Endothelial cell of umbilical vein (primary cell): Measurements from ENCODE around the gene OTX2. TPM values are rescaled to one million over a fixed set of nuclear protein-coding genes. Genes with fewer than 3 reads are reported as not detected.

ENCODE experiments used
- BruUV-seq: library from RNA; stranded (reverse); fragments of 400-500 nt; replicated peaks from 2 replicates; lab custom pipeline; 2021; lab: Mats Ljungman, UMichigan
- CTCF ChIA-PET: fragments of 300-600, 350-600 bp; sonication (Branson Sonifier 250); formaldehyde crosslinking; loops from one replicate; lab custom pipeline; 2021; ENCODE audit warnings: antibody characterized with exemption, inconsistent platforms; lab: Charles Lee
- POLR2A ChIA-PET: fragments of 300-600, 350-600 bp; sonication (Branson Sonifier 250); formaldehyde crosslinking; loops from one replicate; lab custom pipeline; 2021; ENCODE audit warnings: antibody characterized with exemption, inconsistent platforms; lab: Charles Lee
- DNase-seq: peaks from one replicate; pipeline ENCODE4 v3.0.0-alpha.2; 2011; ENCODE audit warnings: low read depth, low spot score
- FAIRE-seq: peaks from 2 replicates; lab custom pipeline; 2011; peaks lifted over from hg19 to GRCh38; lab: Jason Lieb, UNC
- H2AFZ ChIP-seq: 2 replicates; pipeline ENCODE4 v1.6.0; 2012; ENCODE audit warnings: low read depth, low read length, control low read depth, inconsistent platforms
- H3K27ac ChIP-seq: 2 replicates; pipeline ENCODE4 v1.5.1; 2011; ENCODE audit warnings: low read depth, mild to moderate bottlenecking, control low read depth, low read length, moderate library complexity; ENCODE audit not compliant: insufficient read depth
- H3K27me3 ChIP-seq, 2 experiments: 2 replicates each; pipeline versions ENCODE4 v1.6.0 to v1.6.1; 2011; ENCODE audit warnings: low read length in 2 of 2, mixed read lengths in 1 of 2; ENCODE audit not compliant: control insufficient read depth in 2 of 2, insufficient read depth in 2 of 2
- H3K36me3 ChIP-seq, 2 experiments: 2 replicates in 1 of 2; 3 replicates in 1 of 2; pipeline ENCODE4 v1.5.1; 2011; ENCODE audit warnings: low read length in 2 of 2, mild to moderate bottlenecking in 1 of 2, moderate library complexity in 1 of 2; ENCODE audit not compliant: control insufficient read depth in 2 of 2, insufficient read depth in 2 of 2; ENCODE audit errors: extremely low read depth in 1 of 2
- H3K4me1 ChIP-seq: 3 replicates; pipeline ENCODE4 v1.5.1; 2011; ENCODE audit warnings: mild to moderate bottlenecking, low read length; ENCODE audit not compliant: control insufficient read depth, insufficient read depth; ENCODE audit errors: extremely low read depth
- H3K4me2 ChIP-seq: 2 replicates; pipeline ENCODE4 v1.6.1; 2011; ENCODE audit warnings: low read length, control low read depth, mixed read lengths; ENCODE audit not compliant: insufficient read depth
- H3K4me3 ChIP-seq, 3 experiments: fragments of 200-600 bp in 1 of 3; sonication (generic), shearing (Covaris generic) in 1 of 3; replicated peaks in 1 of 3; 2 replicates each; pipeline ENCODE4 v1.5.1; 2011 to 2016; ENCODE audit warnings: control low read depth in 3 of 3, low read length in 3 of 3, mild to moderate bottlenecking in 2 of 3, inconsistent platforms in 1 of 3, low read depth in 1 of 3, moderate library complexity in 1 of 3; ENCODE audit not compliant: insufficient read depth in 1 of 3
- H3K79me2 ChIP-seq: 2 replicates; pipeline ENCODE4 v1.6.0; 2012; ENCODE audit warnings: low read length, inconsistent platforms; ENCODE audit not compliant: control insufficient read depth, insufficient read depth
- H3K9ac ChIP-seq: replicated peaks from 2 replicates; pipeline ENCODE3; 2011; ENCODE audit warnings: low read length, control low read depth; ENCODE audit not compliant: insufficient read depth; ENCODE audit errors: extremely low read depth
- H3K9me1 ChIP-seq: replicated peaks from 3 replicates; pipeline ENCODE4 v1.6.0; 2011; ENCODE audit warnings: mild to moderate bottlenecking, low read length; ENCODE audit not compliant: control insufficient read depth, insufficient read depth; ENCODE audit errors: extremely low read depth
- H3K9me3 ChIP-seq: replicated peaks from 2 replicates; pipeline ENCODE4 v1.5.1; 2012; ENCODE audit warnings: low read length, inconsistent platforms; ENCODE audit not compliant: control insufficient read depth, insufficient read depth
- H4K20me1 ChIP-seq: replicated peaks from 2 replicates; pipeline ENCODE3; 2011; ENCODE audit warnings: mild to moderate bottlenecking, low read length; ENCODE audit not compliant: control insufficient read depth, insufficient read depth; ENCODE audit errors: extremely low read depth
- CTCF ChIP-seq, 2 donors: IDR thresholded peaks; 1 replicate in 1 of 2; 2 replicates in 1 of 2; pipeline ENCODE4 v1.5.1; 2011; ENCODE audit warnings: low read length in 2 of 2, mild to moderate bottlenecking in 2 of 2, moderate library complexity in 2 of 2, control low read depth in 1 of 2, inconsistent platforms in 1 of 2, low read depth in 1 of 2; ENCODE audit not compliant: insufficient read depth in 1 of 2; ENCODE audit errors: extremely low read depth in 1 of 2
- EZH2 ChIP-seq: IDR thresholded peaks from 2 replicates; pipeline ENCODE4 v1.6.1; 2012; ENCODE audit warnings: borderline replicate concordance, low read depth, mild to moderate bottlenecking, moderate library complexity, low read length, inconsistent platforms; ENCODE audit not compliant: severe bottlenecking
- dilution Hi-C: fragments of 300-500 bp; cut with MboI; formaldehyde crosslinking; loops from one replicate; pipeline ENCODE4 v1.15.0; 2019; ENCODE audit warnings: low sequenced_read_pairs; ENCODE audit not compliant: extremely low pct_ligation_motif_present
- intact Hi-C: fragments of 100-400 bp; cut with micrococcal nuclease; formaldehyde crosslinking; loops from one replicate; pipeline ENCODE4 v1.10.0; 2022
- polyA plus RNA-seq, 4 experiments: library from polyadenylated mRNA; depleted of rRNA in 3 of 4; stranded (reverse) in 3 of 4; unstranded in 1 of 4; fragments of >200 nt; gene quantifications; 2 replicates each; pipeline versions ENCODE4 v1.2.1 to v1.2.3, GENCODE V29; 2011 to 2012; ENCODE audit warnings: missing spikeins in 1 of 4
- total RNA-seq: library from RNA; stranded (reverse); gene quantifications from 2 replicates; pipeline ENCODE4 v1.2.3, GENCODE V29; 2021
- TF ChIP-seq, protein P1 (sequence below): IDR thresholded peaks from 2 replicates; pipeline ENCODE4 v1.6.1; 2011; ENCODE audit not compliant: insufficient read depth, insufficient read length

The OTX2 gene
- total and polyA plus RNA-seq, 2 donors (not counting 3 experiments of a cell fraction or from before 2014, with no cell fraction given): not detected

- CTCF ChIA-PET: no interaction called here
These were observed 771 bp downstream of the OTX2 start for GRCh38 chr14:56809270-56810146.

More at GRCh38 chr14:56809270-56810146, 771 bp downstream of the OTX2 start:
- dilution Hi-C loops: no loop called here
- Histone ChIP-seq H3K4me3 (no peak overlapping the region), H3K4me2 (no peak overlapping the region), H3K4me1 (no peaks in the 10 kb centered on the region), H2AFZ (no peak overlapping the region), H4K20me1 (no peaks in the 10 kb centered on the region), H3K36me3 (no peaks in the 10 kb centered on the region), H3K79me2 (no peaks in the 10 kb centered on the region), H3K27ac (no peak overlapping the region), H3K9me1 (no peaks in the 10 kb centered on the region), H3K27me3 (peaks cover 84 to 98% of the 10 kb centered on the region in 2 experiments), H3K9me3 (no peaks in the 10 kb centered on the region), H3K9ac (no peak overlapping the region)
- POLR2A ChIA-PET: no interaction called here
- intact Hi-C loops: no loop called here
- FAIRE-seq: no peak
- BruUV-seq: no TSS peak
- no peak for DNase-seq
- TF ChIP-seq EZH2 (peak; percentile 56), CTCF (IDR thresholded peaks at IDR 0.05; ENCODE audit: extremely low read depth in 1 of 2, insufficient read depth in 1 of 2, low read depth in 1 of 2, low read length in 2 of 2) (no peak)
- TF ChIP-seq, protein P1, sequence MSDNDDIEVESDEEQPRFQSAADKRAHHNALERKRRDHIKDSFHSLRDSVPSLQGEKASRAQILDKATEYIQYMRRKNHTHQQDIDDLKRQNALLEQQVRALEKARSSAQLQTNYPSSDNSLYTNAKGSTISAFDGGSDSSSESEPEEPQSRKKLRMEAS: no peak
